ENCODE data around the gene RYR2.
"Not testable (repeated sequence)": the region's sequence is repeated elsewhere in the genome, so short reads cannot be mapped to it uniquely, and the experiment has no call there.

The RYR2 gene

GRCh38 chr1:237139732-237140131 lies 97.7 kb downstream of the RYR2 start:
- no peak overlapping the region for H3K4me3 Mint-ChIP-seq
- peaks cover 2% of the 10 kb centered on the region for H3K27me3 Mint-ChIP-seq
- H3K27ac Mint-ChIP-seq = no peak overlapping the region
- peaks cover 9% of the 10 kb centered on the region for H3K9me3 Mint-ChIP-seq
- no peaks in the 10 kb centered on the region for H3K4me1 Mint-ChIP-seq
- no peaks in the 10 kb centered on the region for H3K36me3 Mint-ChIP-seq

- H3K27me3 Mint-ChIP-seq = peaks cover 4% of the 10 kb centered on the region
- no peaks in the 10 kb centered on the region for H3K4me1 Mint-ChIP-seq
- H3K27ac Mint-ChIP-seq = no peak overlapping the region
- H3K36me3 Mint-ChIP-seq = no peaks in the 10 kb centered on the region
- H3K9me3 Mint-ChIP-seq = peaks cover 4% of the 10 kb centered on the region
- H3K4me3 Mint-ChIP-seq = no peak overlapping the region
Measured at GRCh38 chr1:237140986-237141385, 99.0 kb downstream of the RYR2 start.

DNA sequence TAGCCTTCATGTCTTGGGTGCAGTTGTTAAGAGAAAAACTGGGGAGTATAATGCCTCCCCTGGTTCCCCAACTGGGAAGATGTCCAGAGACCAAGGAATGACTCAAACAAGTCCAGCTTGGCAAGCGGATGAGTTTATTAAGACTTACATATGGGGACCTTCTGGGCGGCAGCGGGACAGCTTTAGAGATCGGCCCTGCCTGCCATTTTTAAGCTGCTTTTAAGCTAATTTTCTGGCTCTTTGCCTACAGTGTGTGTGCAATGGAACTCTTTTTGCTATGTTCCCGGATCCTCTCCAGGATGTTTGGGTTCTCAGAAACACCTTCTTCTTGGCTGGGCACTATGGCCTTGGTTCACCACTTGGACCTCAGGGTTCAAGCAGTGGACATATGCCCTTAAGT lies 99.5 kb downstream of the RYR2 start:
- H3K4me1 Mint-ChIP-seq = no peaks in the 10 kb centered on the region
- no peak overlapping the region for H3K27ac Mint-ChIP-seq
- H3K4me3 Mint-ChIP-seq = no peak overlapping the region
- peaks cover 5% of the 10 kb centered on the region for H3K27me3 Mint-ChIP-seq
- H3K36me3 Mint-ChIP-seq = no peaks in the 10 kb centered on the region
- H3K9me3 Mint-ChIP-seq = peaks cover 4% of the 10 kb centered on the region

DNA sequence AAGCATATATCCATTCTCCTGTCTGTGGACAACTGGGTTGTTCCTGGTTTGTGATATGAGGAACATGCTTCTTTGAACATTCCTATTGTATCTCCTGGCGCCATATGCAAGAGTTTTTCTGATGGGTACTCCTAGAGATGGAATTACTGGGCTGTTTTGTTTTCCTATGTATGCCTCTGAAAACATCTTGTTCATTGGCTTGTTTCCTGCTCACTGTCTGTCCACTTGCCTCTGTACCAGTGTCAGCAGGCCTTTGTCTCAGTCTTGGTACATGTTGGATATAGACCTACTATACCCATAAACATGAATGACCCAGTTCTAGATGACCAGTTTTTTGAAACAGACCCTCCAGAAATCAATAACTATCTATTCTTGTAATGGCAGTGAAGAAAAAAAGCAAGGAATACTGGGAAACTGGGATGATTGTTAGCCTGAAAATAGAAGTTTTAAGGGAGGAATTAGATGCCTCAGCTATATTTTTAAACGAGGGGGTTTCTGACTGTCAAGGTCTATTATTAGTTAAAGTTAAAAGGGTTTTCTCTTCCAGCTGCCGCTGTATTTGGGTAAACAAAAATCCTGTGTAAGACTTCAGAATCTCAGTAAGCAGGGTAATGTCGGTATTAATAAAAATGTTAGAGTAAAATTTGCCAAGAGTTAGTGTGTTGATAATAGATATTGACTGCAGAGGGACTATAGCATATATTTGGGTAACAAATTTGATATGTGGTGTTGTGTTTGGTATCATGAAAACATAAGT lies 103.6 kb downstream of the RYR2 start:
- no peaks in the 10 kb centered on the region for H3K4me1 Mint-ChIP-seq
- H3K4me3 Mint-ChIP-seq = no peak overlapping the region
- H3K27ac Mint-ChIP-seq = no peak overlapping the region
- H3K27me3 Mint-ChIP-seq = peaks cover 5% of the 10 kb centered on the region
- no peaks in the 10 kb centered on the region for H3K36me3 Mint-ChIP-seq
- H3K9me3 Mint-ChIP-seq = peaks cover 4% of the 10 kb centered on the region

- H3K9me3 Mint-ChIP-seq = peaks cover 4% of the 10 kb centered on the region
- H3K27me3 Mint-ChIP-seq = peaks cover 5% of the 10 kb centered on the region
- no peaks in the 10 kb centered on the region for H3K36me3 Mint-ChIP-seq
Measured at GRCh38 chr1:237146241-237146640, 104.3 kb downstream of the RYR2 start.

GRCh38 chr1:237149857-237150256 lies 107.9 kb downstream of the RYR2 start:
- H3K27ac Mint-ChIP-seq = no peak overlapping the region
- peaks cover 3% of the 10 kb centered on the region for H3K27me3 Mint-ChIP-seq
- H3K4me3 Mint-ChIP-seq = no peak overlapping the region
- H3K4me1 Mint-ChIP-seq = no peaks in the 10 kb centered on the region
- no peaks in the 10 kb centered on the region for H3K36me3 Mint-ChIP-seq
- H3K9me3 Mint-ChIP-seq = no peaks in the 10 kb centered on the region

More at GRCh38 chr1:237146241-237146640, 104.3 kb downstream of the RYR2 start:
- no peak overlapping the region for H3K4me3 Mint-ChIP-seq
- no peak overlapping the region for H3K27ac Mint-ChIP-seq
- no peaks in the 10 kb centered on the region for H3K4me1 Mint-ChIP-seq

GRCh38 chr1:237151979-237152378 lies 110.0 kb downstream of the RYR2 start:
- H3K9me3 Mint-ChIP-seq, H3K36me3 Mint-ChIP-seq, H3K27me3 Mint-ChIP-seq, H3K27ac Mint-ChIP-seq, H3K4me3 Mint-ChIP-seq, H3K4me1 Mint-ChIP-seq: not testable (repeated sequence)

GRCh38 chr1:237152506-237153335 lies 110.7 kb downstream of the RYR2 start:
- H3K4me3 Mint-ChIP-seq = no peak overlapping the region
- no peaks in the 10 kb centered on the region for H3K9me3 Mint-ChIP-seq
- H3K4me1 Mint-ChIP-seq = no peaks in the 10 kb centered on the region
- H3K27me3 Mint-ChIP-seq = no peaks in the 10 kb centered on the region
- H3K36me3 Mint-ChIP-seq = no peaks in the 10 kb centered on the region
- H3K27ac Mint-ChIP-seq = no peak overlapping the region

- Mint-ChIP-seq H3K4me1 (no peaks in the 10 kb centered on the region), H3K27ac (no peak overlapping the region), H3K4me3 (no peak overlapping the region), H3K27me3 (no peaks in the 10 kb centered on the region), H3K9me3 (no peaks in the 10 kb centered on the region), H3K36me3 (no peaks in the 10 kb centered on the region)
Measured at GRCh38 chr1:237154157-237154556, 112.2 kb downstream of the RYR2 start.

DNA sequence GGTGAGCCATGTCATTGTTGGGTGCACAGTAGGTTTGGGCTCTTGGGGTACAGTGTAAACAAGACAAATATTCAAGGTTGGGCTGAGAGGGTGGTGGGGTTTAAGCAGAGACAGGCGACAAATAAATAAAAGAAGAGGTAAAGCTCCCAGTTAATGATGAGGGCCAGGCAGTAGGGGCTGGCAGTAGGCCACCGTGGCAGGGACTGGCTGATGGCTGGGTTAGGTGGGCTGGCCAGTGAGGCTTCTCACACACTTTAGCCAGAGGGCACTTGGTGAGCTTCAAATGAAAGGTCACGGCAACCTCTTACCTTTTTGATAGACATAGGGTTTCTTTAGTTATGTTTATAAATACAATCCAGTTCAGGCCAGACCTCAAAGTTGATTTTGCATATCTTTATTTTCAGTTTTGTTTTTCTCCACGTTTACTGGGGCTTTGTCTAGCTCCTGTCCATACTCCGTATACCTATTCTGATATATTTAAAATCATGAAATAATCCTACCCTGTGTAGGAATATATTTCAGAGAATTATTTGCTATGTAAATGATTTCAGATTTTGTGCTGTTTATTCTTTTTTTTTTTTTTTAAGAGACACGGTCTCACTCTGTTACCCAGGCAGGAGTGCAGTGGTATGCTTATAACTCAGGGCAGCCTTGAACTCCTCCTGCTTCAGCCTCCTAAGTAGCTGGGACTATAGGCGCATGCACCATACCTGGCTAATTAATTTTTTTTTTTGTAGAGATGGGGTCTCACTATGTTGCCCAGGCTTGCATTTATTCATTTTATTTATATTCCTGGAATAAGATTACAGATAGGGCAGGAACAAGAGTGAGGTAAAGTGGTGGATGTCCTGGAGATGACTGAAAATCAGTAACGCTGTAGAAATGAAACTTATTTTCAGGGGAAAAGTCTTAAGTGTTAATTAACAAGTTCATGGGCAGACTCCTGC lies 122.7 kb downstream of the RYR2 start:
- Mint-ChIP-seq H3K27me3 (peaks cover 5% of the 10 kb centered on the region), H3K27ac (no peak overlapping the region), H3K36me3 (no peaks in the 10 kb centered on the region), H3K4me3 (no peak overlapping the region), H3K4me1 (no peaks in the 10 kb centered on the region), H3K9me3 (no peaks in the 10 kb centered on the region)

- no peaks in the 10 kb centered on the region for H3K36me3 Mint-ChIP-seq
- H3K4me3 Mint-ChIP-seq = no peak overlapping the region
- no peaks in the 10 kb centered on the region for H3K9me3 Mint-ChIP-seq
- H3K27me3 Mint-ChIP-seq = peaks cover 8% of the 10 kb centered on the region
- no peak overlapping the region for H3K27ac Mint-ChIP-seq
- no peaks in the 10 kb centered on the region for H3K4me1 Mint-ChIP-seq
Measured at GRCh38 chr1:237166086-237166485, 124.1 kb downstream of the RYR2 start.

- Mint-ChIP-seq H3K9me3 (no peaks in the 10 kb centered on the region), H3K27me3 (peaks cover 8% of the 10 kb centered on the region), H3K4me1 (no peaks in the 10 kb centered on the region), H3K27ac (no peak overlapping the region), H3K4me3 (no peak overlapping the region), H3K36me3 (no peaks in the 10 kb centered on the region)
Measured at GRCh38 chr1:237166593-237167101, 124.7 kb downstream of the RYR2 start.

GRCh38 chr1:237170149-237170548 lies 128.2 kb downstream of the RYR2 start:
- Mint-ChIP-seq H3K27me3 (peaks cover 3% of the 10 kb centered on the region), H3K36me3 (no peaks in the 10 kb centered on the region), H3K9me3 (no peaks in the 10 kb centered on the region), H3K4me3 (no peak overlapping the region), H3K27ac (no peak overlapping the region), H3K4me1 (no peaks in the 10 kb centered on the region)

GRCh38 chr1:237171454-237172117 lies 129.6 kb downstream of the RYR2 start:
- H3K9me3 Mint-ChIP-seq = no peaks in the 10 kb centered on the region
- H3K4me3 Mint-ChIP-seq = no peak overlapping the region
- H3K36me3 Mint-ChIP-seq = no peaks in the 10 kb centered on the region
- H3K27me3 Mint-ChIP-seq = peaks cover 3% of the 10 kb centered on the region
- H3K27ac Mint-ChIP-seq = no peak overlapping the region
- no peaks in the 10 kb centered on the region for H3K4me1 Mint-ChIP-seq

DNA sequence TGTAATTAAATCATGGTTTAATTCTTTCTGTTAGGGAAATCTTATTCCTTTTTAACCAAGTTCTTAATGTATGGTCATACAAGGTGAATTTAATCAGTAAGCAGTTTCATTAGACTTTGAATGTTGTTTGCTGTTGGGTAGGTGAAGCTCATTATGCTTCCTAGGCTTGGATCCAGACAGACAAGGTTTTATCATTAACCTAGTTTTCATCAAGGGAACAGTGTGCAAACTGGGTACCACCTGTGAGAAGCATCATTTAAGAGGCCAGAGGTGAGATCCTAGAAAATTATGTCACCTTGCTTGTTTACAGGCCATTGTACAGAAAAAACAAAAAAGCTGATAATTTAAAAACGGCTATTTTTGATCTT lies 130.1 kb downstream of the RYR2 start:
- no peaks in the 10 kb centered on the region for H3K4me1 Mint-ChIP-seq
- H3K27ac Mint-ChIP-seq = no peak overlapping the region
- no peaks in the 10 kb centered on the region for H3K9me3 Mint-ChIP-seq
- no peaks in the 10 kb centered on the region for H3K36me3 Mint-ChIP-seq
- H3K27me3 Mint-ChIP-seq = peaks cover 3% of the 10 kb centered on the region
- H3K4me3 Mint-ChIP-seq = no peak overlapping the region
